ENCODE results near the gene WNT1.

Gene WNT1

GRCh38 chr12:49021292-49021915, 43.3 kb downstream of the WNT1 start:
- H3K4me3 ChIP-seq (ENCODE audit: low read length), result no peak overlapping the region
- DNase-seq (ENCODE audit: low read depth, low spot score), result no peak

GRCh38 chr12:49022558-49023178, 44.5 kb downstream of the WNT1 start:
- no peak for DNase-seq (ENCODE audit: low read depth, low spot score)
- no peak overlapping the region for H3K4me3 ChIP-seq (ENCODE audit: low read length)

GRCh38 chr12:49023812-49024211, 45.7 kb downstream of the WNT1 start:
- H3K4me3 ChIP-seq (ENCODE audit: low read length), result no peak overlapping the region
- DNase-seq (ENCODE audit: low read depth, low spot score), result no peak

GRCh38 chr12:49024543-49024942, 46.4 kb downstream of the WNT1 start:
- DNase-seq (ENCODE audit: low read depth, low spot score), result no peak
- H3K4me3 ChIP-seq (ENCODE audit: low read length), result no peak overlapping the region

GRCh38 chr12:49025463-49025862, 47.3 kb downstream of the WNT1 start:
- H3K4me3 ChIP-seq (ENCODE audit: low read length), result no peak overlapping the region
- DNase-seq (ENCODE audit: low read depth, low spot score), result no peak

- no peak for DNase-seq (ENCODE audit: low read depth, low spot score)
- no peak overlapping the region for H3K4me3 ChIP-seq (ENCODE audit: low read length)
Observed at GRCh38 chr12:49026101-49026500, 48.0 kb downstream of the WNT1 start.

GRCh38 chr12:49026678-49027480, 48.8 kb downstream of the WNT1 start:
- no peak for DNase-seq (ENCODE audit: low read depth, low spot score)
- H3K4me3 ChIP-seq (ENCODE audit: low read length), result no peak overlapping the region

- no peak overlapping the region for H3K4me3 ChIP-seq (ENCODE audit: low read length)
- DNase-seq (ENCODE audit: low read depth, low spot score), result no peak
Observed at GRCh38 chr12:49027846-49028555, 49.9 kb downstream of the WNT1 start.

GRCh38 chr12:49028666-49029275, 50.6 kb downstream of the WNT1 start:
- no peak for DNase-seq (ENCODE audit: low read depth, low spot score)
- no peak overlapping the region for H3K4me3 ChIP-seq (ENCODE audit: low read length)

- H3K4me3 ChIP-seq (ENCODE audit: low read length), result no peak overlapping the region
- DNase-seq (ENCODE audit: low read depth, low spot score), result no peak
Observed at GRCh38 chr12:49030119-49030518, 52.0 kb downstream of the WNT1 start.

- DNase-seq (ENCODE audit: low read depth, low spot score), result no peak
- H3K4me3 ChIP-seq (ENCODE audit: low read length), result no peak overlapping the region
Observed at GRCh38 chr12:49030714-49031572, 52.8 kb downstream of the WNT1 start.

- no peak for DNase-seq (ENCODE audit: low read depth, low spot score)
- H3K4me3 ChIP-seq (ENCODE audit: low read length), result no peak overlapping the region
Observed at GRCh38 chr12:49031573-49032161, 53.5 kb downstream of the WNT1 start.

Measured in Jurkat, Clone E6-1 (cell line).